CD4-positive, alpha-beta T cell (primary cell): Measurements from ENCODE around the gene RIOK3. TPM values are rescaled to one million over a fixed set of nuclear protein-coding genes. Genes with fewer than 3 reads are reported as not detected.

Source experiments
- ATAC-seq: fragments of 200-7000 bp; cut with Tn5 transposase; one replicate; pipeline ENCODE4 v1.10.0; 2022; ENCODE audit warnings: mild to moderate bottlenecking; ENCODE audit not compliant: poor library complexity
- CTCF ChIA-PET: fragments of 350-600 bp; sonication (Branson Sonifier 250); formaldehyde crosslinking; loops from one replicate; lab custom pipeline; 2021; ENCODE audit warnings: antibody characterized with exemption, inconsistent platforms; lab: Charles Lee
- POLR2A ChIA-PET: fragments of 350-600 bp; sonication (Branson Sonifier 250); formaldehyde crosslinking; loops from one replicate; lab custom pipeline; 2021; ENCODE audit warnings: antibody characterized with exemption, inconsistent platforms; lab: Charles Lee
- DNase-seq, 14 experiments: peaks; one replicate each; pipeline ENCODE4 v3.0.0-alpha.2; 2013 to 2020; ENCODE audit warnings: mixed read lengths in 2 of 14
- H3K27ac ChIP-seq, 2 donors: one replicate each; pipeline versions ENCODE4 v1.5.1 to v1.7.0; 2013; ENCODE audit warnings: low read length in 2 of 2, low read depth in 1 of 2, mild to moderate bottlenecking in 1 of 2
- H3K27me3 ChIP-seq, 2 experiments: 1 replicate in 1 of 2; 2 replicates in 1 of 2; pipeline versions ENCODE4 v1.6.1 to v1.7.0; 2013; ENCODE audit warnings: low read length in 2 of 2, control low read depth in 1 of 2, mild to moderate bottlenecking in 1 of 2, moderate library complexity in 1 of 2; ENCODE audit not compliant: insufficient read depth in 2 of 2, control insufficient read depth in 1 of 2
- H3K36me3 ChIP-seq: one replicate; pipeline ENCODE4 v1.6.1; 2013; ENCODE audit warnings: low read length, control low read depth; ENCODE audit not compliant: insufficient read depth
- H3K4me1 ChIP-seq: one replicate; pipeline ENCODE4 v1.6.1; 2013; ENCODE audit warnings: low read length, control low read depth; ENCODE audit not compliant: insufficient read depth
- H3K4me3 ChIP-seq: one replicate; pipeline ENCODE4 v1.5.1; 2013; ENCODE audit warnings: mild to moderate bottlenecking, low read length, moderate library complexity
- H3K9me3 ChIP-seq, 2 experiments: 1 replicate in 1 of 2; 2 replicates in 1 of 2; pipeline versions ENCODE4 v1.6.1 to v1.7.0; 2013; ENCODE audit warnings: low read length in 2 of 2, mild to moderate bottlenecking in 2 of 2, control low read depth in 1 of 2, moderate library complexity in 1 of 2; ENCODE audit not compliant: control insufficient read depth in 1 of 2, insufficient read depth in 1 of 2
- H3K27ac Mint-ChIP-seq: one replicate; pipeline ENCODE4 v1.8.0; 2020; ENCODE audit warnings: mixed read lengths
- H3K27me3 Mint-ChIP-seq: one replicate; pipeline ENCODE4 v1.8.0; 2021; ENCODE audit warnings: mixed read lengths
- H3K36me3 Mint-ChIP-seq: one replicate; pipeline ENCODE4 v1.8.0; 2021; ENCODE audit warnings: low read depth, mixed read lengths
- H3K4me1 Mint-ChIP-seq: one replicate; pipeline ENCODE4 v1.8.0; 2021; ENCODE audit warnings: low read depth, mixed read lengths
- H3K4me3 Mint-ChIP-seq: one replicate; pipeline ENCODE4 v1.8.0; 2020; ENCODE audit warnings: mild to moderate bottlenecking, mixed read lengths
- H3K9me3 Mint-ChIP-seq: one replicate; pipeline ENCODE4 v1.8.0; 2020; ENCODE audit warnings: mixed read lengths
- intact Hi-C, 2 experiments: fragments of 100-400 bp; cut with DNase I in 1 of 2; cut with micrococcal nuclease in 1 of 2; formaldehyde crosslinking; loops; one replicate each; pipeline versions ENCODE4 v1.15.1 to v1.9.0; 2023 to 2025; cut with DNase I, micrococcal nuclease
- total RNA-seq, 174 experiments: library from RNA in 2 of 174; stranded (reverse) in 2 of 174; gene quantifications; one replicate each; pipeline ENCODE4 v1.2.3 and lab custom pipeline; 2021 to 2026
- TF ChIP-seq, protein P1 (sequence below): fragments of 200-600 bp; IDR thresholded peaks from one replicate; pipeline ENCODE4 v1.8.0; 2022; ENCODE audit warnings: antibody characterized with exemption, mild to moderate bottlenecking

Gene RIOK3
- total RNA-seq, 2 experiments from 2014 or later = 151 to 153 TPM

DNA sequence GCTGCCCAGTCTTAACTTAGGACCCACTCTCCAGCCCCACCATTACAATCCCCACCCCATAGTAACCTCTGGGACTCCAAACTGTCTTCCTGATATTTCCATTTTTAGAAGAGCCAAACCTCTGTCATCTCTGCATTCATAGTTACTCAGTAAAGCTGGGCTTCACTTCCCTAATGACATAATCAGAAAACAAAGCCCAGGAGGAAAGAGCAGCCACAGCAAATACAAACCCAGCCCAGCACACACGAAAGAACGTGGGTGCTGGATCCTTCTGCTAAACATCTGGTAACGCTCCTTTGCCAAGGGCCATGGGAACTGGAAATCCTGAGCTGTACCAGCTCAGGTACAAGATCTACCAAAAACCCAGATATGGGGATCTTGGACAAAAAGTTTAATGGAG lies 36.8 kb upstream of the RIOK3 start:
- TF ChIP-seq, protein P1, sequence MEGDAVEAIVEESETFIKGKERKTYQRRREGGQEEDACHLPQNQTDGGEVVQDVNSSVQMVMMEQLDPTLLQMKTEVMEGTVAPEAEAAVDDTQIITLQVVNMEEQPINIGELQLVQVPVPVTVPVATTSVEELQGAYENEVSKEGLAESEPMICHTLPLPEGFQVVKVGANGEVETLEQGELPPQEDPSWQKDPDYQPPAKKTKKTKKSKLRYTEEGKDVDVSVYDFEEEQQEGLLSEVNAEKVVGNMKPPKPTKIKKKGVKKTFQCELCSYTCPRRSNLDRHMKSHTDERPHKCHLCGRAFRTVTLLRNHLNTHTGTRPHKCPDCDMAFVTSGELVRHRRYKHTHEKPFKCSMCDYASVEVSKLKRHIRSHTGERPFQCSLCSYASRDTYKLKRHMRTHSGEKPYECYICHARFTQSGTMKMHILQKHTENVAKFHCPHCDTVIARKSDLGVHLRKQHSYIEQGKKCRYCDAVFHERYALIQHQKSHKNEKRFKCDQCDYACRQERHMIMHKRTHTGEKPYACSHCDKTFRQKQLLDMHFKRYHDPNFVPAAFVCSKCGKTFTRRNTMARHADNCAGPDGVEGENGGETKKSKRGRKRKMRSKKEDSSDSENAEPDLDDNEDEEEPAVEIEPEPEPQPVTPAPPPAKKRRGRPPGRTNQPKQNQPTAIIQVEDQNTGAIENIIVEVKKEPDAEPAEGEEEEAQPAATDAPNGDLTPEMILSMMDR = no peak
- intact Hi-C loops = no loop called here
- Histone ChIP-seq H3K36me3 (no peaks in the 10 kb centered on the region), H3K27ac (no peak overlapping the region), H3K4me1 (no peaks in the 10 kb centered on the region), H3K4me3 (no peak overlapping the region), H3K9me3 (no peaks in the 10 kb centered on the region), H3K27me3 (no peaks in the 10 kb centered on the region)
- H3K27ac Mint-ChIP-seq = no peak overlapping the region
- no peaks in the 10 kb centered on the region for H3K36me3 Mint-ChIP-seq
- H3K4me3 Mint-ChIP-seq = no peak overlapping the region
- CTCF ChIA-PET = no interaction called here
- POLR2A ChIA-PET = no interaction called here
- DNase-seq (no peak), ATAC-seq (no peak)
- no peaks in the 10 kb centered on the region for H3K27me3 Mint-ChIP-seq
- H3K4me1 Mint-ChIP-seq = no peaks in the 10 kb centered on the region
- no peaks in the 10 kb centered on the region for H3K9me3 Mint-ChIP-seq

DNA sequence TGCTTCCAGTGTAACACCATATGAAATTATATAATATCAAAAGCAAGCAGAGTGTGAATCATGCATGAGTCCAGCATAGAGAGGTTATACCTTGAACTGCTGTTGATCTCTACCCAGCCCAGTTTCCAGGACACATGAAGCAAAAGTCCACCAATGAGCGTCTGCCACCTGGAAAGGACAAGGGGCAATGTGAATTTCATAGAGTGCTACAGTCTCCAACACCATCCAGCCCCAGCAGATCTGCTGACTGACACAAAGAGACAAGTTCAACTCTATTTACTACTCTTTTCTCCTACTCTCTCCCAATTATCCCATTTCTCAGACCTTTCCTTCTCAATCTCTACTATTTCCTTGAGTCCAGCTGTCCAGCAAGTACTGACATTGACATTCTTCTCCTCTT lies 31.8 kb upstream of the RIOK3 start:
- Histone ChIP-seq H3K4me3 (no peak overlapping the region), H3K4me1 (peaks cover 3% of the 10 kb centered on the region), H3K27me3 (no peaks in the 10 kb centered on the region), H3K36me3 (no peaks in the 10 kb centered on the region), H3K9me3 (no peaks in the 10 kb centered on the region), H3K27ac (no peak overlapping the region)
- no peak for DNase-seq
- Mint-ChIP-seq H3K27me3 (no peaks in the 10 kb centered on the region), H3K36me3 (no peaks in the 10 kb centered on the region), H3K27ac (no peak overlapping the region), H3K9me3 (no peaks in the 10 kb centered on the region), H3K4me1 (no peaks in the 10 kb centered on the region), H3K4me3 (no peak overlapping the region)
- CTCF ChIA-PET = no interaction called here
- TF ChIP-seq, protein P1 = no peak
- intact Hi-C loops = no loop called here
- POLR2A ChIA-PET = no interaction called here
- no peak for ATAC-seq

DNA sequence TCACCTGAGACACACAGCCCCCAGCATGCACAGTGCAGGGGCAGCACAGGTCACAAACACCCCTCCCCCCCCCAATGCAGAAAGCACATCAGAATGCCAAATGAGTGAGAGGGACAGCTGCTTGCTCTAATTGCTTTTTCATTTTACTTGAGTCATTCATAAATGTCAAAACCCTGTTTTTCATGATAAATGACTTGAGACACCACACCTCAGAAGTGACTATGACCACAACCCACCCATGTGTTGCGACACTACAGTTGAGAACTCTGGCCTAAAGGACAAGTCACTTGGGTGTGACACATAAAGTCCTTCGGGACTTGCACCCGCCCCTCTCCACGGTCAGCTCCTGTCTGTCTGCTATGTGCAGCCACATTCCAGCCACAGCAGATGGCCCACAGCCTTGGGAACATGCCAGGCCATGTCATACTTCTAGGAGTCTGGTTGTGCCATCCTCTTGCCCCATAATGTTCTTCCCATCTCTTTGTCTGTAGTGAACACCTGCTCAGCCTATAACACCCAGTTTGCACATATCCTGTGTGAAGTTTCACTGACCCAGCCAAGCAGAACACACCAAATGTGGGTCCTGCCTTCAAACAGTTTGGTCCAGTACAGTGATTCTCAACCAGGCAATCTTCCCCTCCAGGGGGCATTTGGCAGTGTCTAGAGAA lies 30.2 kb upstream of the RIOK3 start:
- Histone ChIP-seq H3K36me3 (no peaks in the 10 kb centered on the region), H3K4me3 (no peak overlapping the region), H3K4me1 (peaks cover 3% of the 10 kb centered on the region), H3K27me3 (no peaks in the 10 kb centered on the region), H3K9me3 (no peaks in the 10 kb centered on the region), H3K27ac (no peak overlapping the region)
- ATAC-seq = no peak
- peak in 3 of 14 experiments; percentile 41 to 70 (median 51) for DNase-seq
- TF ChIP-seq, protein P1 = no peak
- no peak overlapping the region for H3K27ac Mint-ChIP-seq
- intact Hi-C loops = no loop called here
- ChIA-PET POLR2A (no interaction called here), CTCF (no interaction called here)
- no peak overlapping the region for H3K4me3 Mint-ChIP-seq
- H3K36me3 Mint-ChIP-seq = no peaks in the 10 kb centered on the region
- no peaks in the 10 kb centered on the region for H3K9me3 Mint-ChIP-seq
- no peaks in the 10 kb centered on the region for H3K4me1 Mint-ChIP-seq
- H3K27me3 Mint-ChIP-seq = no peaks in the 10 kb centered on the region
